GM18867 (cell line): ENCODE measurements around the gene PTCH1.

ENCODE experiments used
- ATAC-seq: cut with Tn5 transposase; IDR thresholded peaks from one replicate; pipeline ENCODE4 v1.9.1; 2021; ENCODE audit warnings: mild to moderate bottlenecking, moderate library complexity; ENCODE audit not compliant: unreplicated experiment

PTCH1 gene

DNA sequence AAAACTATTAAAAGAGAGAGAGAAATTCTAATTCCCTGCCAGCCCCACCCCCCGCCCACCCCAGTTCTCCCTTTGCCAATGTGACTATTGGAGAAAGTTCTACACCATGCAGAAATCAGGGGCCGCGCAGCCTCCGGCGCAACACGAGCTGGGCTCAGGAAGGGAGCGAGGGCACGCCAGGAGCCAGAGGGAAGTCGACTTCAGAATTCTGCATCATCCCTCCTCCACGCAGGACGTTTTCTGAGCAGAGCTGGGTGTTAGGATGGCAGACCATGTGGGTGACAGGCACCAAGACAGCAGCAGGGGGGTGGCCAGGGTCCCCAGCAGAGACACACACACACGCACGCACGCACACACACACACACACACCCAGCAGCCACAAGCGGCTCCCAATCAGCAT lies 72.6 kb downstream of the PTCH1 start:
- no peak for ATAC-seq

DNA sequence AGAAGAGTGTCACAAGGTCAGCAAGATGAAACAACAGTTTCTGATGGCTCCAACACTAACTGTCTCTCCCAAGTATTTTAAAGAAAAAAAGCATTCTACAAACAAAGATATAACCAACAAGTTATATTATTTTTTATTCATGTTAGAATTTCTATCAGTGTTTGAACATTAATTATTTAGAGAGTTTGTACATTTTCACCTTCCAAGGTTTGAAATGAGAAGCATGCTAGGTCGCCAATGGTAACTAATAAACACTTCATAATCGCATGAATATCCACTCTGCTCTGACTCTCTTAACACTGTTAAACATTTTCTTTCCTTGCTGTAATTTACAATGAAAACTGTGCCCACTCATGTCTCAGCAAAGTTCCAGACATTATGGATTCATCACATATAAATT lies 73.5 kb downstream of the PTCH1 start:
- ATAC-seq: no peak

DNA sequence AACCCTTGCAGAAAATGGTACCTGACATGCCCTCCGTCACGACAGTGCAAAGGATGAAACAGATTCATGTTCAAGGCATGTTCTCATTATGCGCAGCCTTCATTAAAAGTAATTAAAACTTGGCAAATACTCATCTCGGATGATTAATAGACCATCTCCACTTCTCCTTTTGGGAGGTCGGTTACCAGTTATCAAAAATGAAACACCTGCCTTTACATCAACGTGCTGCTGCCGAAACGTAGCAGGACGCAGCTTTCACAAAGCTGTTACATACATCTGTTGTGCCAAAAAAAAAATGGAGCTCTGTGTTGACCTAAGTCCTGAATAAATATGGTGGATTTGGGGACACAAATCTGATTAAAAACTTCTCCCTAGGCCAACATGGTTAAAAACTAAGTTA lies 75.7 kb downstream of the PTCH1 start:
- no peak for ATAC-seq

DNA sequence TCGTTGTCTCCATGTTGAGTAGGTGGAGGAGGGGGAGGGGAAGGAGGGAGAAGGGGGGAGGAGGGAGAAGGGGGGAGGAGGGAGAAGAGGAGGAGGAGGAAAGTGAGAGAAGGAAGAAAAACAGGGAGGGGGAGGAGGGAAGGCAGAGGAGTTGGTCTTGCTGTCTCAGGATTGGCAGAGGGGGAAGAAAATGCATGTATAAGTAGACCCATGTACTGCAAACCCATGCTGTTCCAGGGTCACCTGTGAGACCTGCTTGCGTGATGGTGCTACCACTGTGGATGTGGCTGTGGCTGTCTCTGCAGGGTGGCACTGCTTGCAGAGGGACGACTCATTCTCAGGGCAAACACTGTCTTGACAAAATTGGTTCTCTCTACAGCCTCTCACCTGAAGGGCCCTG lies 76.3 kb downstream of the PTCH1 start:
- no peak for ATAC-seq

DNA sequence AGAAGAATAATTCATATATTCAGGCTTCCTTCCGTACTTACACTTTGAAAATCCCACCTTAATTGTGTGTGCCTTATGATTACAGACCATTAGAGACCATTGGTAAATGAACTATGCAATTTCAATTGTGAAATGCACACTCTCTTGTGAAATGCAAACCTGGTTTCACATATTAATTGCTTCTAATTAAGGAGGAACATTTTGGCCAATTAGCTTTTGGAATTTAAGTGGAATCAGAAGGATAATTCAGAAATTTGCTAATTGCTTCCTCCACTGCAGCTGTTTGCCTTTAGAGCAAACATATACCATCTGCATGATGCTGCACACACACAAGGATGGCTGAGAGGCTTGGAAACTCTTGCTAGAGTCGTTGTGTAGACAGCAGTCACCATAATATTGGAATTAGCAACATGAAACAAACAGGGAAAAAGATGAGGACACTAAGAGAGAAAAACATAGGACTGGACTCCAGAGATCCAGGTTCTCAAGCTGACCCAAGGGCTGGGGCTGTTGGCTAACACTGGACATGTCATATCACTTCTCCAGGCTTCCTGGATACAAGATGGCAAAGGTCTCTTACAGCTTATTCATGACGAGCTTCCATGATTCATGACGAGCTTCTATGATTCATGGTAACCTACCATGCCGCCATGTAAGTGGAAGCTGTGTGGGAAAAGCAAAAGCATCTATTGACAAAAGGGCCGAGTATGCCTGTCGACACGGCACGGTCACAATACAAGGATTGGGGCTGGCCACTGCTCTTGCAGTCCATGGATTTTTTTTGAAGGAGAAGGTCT lies 78.0 kb downstream of the PTCH1 start:
- ATAC-seq: no peak

DNA sequence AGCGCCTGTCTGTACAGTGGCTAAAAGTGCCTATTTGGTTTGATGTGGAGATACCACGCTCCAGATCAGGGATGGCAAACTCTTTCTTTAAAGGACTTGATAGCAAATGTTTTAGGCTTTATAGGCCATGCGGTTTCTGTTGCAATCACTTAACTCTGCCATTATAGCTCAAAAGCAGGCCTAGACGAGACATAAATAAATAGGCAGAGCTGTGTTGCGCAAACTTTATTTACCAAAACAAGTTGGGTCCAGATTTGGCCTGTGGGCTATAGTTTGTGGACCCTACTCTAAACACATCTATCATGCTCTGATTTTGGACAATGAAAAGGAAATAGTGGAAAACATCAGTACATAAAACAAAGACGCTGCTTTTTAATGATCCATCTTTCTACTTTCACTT lies 79.2 kb downstream of the PTCH1 start:
- no peak for ATAC-seq

DNA sequence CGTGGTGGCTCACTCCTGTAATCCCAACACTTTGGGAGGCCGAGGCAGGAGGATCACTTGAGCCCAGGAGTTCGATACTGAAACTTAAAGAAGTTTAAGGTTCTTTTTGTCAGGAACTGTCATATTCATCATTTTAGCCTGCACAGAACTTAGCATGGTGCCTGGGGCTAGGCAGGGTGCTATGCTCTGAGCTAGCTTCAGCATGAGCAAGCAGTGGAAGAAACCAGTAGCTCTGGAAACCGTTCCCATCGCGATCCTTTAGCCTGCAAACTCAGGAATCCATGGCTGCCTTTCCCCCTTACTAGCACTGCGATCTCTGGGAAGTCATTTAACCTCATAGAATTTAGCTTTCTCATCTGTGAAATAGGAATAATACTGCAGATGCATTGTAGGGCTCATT lies 80.4 kb downstream of the PTCH1 start:
- no peak for ATAC-seq

DNA sequence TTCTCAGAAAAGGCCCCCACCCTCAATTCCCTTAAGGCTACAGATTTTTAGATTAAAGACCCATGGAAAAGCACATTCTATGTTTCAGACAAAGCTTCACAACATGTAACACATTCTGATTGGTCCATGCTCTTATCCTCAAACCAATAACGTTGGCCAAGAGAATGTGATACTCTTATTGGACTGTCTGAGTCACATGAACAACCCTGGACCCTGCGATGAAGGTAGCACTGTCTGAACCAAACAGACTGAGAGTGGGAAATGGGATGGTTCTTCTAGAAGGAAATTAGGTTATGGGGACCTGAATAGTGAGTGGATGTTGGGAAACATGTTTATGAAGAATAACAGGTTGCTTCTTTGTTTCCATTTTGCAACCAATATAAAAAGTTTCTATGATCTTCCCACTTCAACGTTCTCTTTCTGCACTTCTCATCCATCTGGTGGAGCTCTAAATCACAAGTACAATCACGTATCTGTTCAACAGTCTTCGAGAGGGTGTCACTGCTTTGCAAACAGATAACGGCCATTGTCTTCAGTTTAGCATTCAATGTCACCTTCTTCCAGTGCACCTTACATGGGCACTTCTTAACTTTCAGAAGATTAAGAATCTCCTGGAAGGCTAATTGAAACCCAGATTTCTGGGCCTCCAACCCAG lies 81.6 kb downstream of the PTCH1 start:
- no peak for ATAC-seq

DNA sequence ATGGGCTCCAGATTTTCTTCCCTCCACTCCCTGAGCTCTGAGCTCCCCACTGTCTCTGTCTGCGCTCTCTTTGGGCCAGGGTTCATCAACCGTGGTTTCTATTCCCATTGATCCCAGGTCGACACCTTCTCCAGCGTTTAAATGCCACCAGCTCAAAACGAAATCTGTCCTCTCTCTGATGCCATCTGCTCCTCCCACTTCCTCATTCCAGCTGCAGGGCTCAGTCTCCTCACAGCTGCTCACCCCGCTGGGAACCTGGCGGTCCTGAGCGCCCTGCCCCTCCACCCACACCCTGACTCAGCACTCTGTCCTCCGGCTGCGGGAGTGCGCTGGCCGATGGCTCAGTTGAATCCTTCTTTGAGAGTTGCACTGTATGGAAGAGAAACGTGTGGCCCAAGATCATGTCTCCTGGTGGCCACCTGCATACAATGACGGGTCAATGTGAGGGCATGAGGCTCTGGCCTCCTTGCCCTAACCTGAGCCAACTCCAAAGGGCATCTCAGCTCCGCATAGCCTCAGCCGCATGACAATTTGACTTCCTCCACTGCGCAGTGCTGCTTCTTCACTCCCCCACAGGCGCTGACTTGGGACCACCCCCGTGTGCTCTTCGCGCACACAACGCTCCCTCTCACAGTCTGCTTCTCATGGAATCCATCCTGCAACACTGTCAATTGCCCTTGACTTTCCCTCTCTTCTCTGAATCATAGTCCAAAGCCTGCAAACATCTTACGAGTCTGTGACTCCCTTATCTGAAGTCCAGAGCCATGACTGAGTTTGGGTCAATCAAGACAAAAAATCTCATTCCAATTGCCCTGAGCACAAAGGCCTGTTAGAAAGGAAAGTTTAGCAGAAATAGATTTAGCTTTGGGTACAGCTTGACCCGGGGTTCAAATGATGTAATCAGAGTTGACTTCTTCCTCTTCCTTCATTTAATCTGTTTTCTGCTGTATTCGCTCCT lies 82.4 kb downstream of the PTCH1 start:
- ATAC-seq: no peak

DNA sequence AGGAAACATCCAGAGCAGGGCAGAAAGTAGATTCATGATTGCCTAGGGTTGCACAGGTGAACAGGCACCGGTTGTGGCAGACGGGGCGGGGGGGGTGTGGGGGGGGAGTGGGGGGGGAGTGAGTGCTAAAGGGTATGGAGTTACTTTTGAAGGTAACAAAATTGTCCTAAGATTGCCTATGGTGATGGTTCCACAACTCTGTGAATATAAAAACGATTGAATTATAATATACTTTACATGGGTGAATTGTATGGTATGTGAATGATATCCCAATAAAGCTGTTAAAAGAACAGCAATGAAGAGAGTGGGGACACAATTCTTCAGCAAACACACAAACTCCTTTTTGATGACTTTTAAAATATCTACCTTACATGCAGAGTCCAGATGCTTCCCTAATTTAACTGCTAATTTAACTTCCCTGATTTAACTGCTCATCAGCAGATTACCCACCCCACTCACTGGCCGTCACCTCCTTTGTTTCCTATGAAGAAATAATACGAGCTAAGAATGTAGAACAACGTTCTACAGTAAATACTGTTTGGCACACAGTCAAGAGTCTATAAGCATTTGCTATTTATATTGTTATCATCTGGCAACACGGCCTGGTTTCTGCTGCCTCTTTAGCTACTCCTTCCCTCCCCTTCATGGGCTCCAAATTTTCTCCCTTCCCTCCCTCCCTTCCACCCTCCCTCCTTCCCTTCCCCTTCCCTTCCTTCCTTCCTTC lies 83.5 kb downstream of the PTCH1 start:
- ATAC-seq: no peak

DNA sequence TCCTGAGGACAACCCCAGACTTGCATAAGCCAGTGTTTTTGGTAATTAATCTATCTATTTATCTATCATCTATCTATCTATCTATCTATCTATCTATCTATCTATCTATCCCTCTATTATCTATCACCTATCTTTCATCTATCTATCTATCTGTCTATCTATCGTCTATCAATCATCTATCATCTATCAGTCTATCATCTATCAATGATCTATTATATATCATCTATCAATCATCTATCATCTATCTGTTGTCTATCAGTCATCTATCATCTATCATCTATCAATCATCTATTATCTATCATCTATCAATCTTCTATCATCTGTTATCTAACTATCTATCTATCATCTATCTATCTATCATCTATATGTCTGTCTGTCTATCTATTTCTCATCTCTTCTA lies 85.5 kb downstream of the PTCH1 start:
- no peak for ATAC-seq

DNA sequence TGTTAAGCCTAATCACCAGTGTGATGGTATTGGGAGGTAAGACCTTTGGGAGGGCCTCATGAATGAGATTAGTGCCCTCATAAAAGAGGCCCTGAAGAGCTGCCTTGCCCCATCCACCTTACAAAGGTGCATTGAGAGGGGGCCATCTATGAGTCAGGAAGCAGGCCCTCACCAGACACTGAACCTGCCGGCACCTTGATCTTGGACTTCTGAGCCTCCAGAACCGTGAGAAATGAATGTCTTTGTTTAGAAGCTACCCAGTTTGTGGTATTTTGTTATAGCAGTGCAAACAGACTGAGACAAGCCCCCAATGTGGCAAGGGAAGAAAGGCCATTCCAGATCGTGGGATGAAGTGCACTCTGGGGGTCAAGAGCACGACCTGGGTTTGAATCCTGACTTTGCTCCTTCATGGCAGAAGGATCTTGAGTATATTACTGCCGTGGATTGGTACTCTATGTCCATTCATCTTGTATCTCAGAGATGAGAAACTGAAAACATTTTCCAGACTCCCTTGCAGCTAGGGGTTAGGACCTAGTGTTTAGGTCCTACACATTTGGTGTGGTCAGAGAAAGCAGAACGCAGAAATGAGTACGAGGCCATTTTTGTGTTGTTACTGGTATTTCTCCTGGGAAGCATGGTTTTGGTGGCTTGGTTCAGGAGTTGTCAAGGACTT lies 86.7 kb downstream of the PTCH1 start:
- no peak for ATAC-seq

DNA sequence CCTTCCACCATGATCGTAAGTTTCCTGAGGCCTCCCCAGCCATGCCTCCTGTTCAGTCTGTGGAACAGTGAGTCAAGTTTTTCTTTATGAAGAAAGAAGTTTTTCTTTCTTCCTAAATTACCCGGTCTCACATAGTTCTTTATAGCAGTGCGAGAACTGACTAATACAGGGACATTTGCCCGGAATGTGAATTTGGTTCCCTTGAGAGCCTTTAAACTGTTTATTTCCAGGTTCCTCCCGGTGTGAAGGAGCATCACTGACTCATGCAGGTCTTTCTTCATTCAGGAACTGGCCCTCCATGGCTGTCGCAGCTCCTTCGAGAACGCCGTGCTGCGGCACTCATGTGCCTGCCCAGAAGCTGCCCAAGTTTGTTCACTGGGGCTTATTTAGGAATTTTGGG lies 87.7 kb downstream of the PTCH1 start:
- no peak for ATAC-seq

DNA sequence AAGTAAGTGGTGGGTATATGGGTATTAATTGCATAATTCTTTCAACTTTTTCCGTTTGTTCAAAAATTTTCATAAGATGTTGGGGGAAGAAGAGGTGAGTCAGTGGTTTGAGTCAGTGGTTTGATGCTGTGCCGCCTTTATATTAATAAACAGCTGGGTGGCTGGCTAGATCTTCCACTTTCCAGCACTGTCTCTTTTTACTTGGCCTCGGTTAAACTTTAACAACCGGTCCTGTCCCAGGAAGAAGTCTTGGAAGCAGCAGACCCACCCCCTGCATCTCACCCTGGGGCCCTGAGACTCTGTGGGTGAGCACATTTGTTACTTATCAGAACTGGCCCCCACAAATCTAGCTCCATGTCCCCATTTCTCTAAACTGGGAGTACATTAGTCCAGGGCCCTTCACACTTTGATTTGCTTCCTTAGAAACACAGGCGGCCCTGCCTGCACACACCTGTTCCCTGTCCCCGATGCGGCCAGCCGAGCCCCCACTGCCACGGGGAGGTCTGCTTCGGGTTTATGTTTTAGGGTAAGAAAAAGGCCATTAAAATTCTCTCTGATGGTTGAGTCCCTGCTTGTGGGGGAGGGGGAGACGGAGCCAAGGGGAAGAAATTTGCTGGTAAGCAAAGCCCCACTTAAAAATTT lies 90.7 kb downstream of the PTCH1 start:
- ATAC-seq: no peak

DNA sequence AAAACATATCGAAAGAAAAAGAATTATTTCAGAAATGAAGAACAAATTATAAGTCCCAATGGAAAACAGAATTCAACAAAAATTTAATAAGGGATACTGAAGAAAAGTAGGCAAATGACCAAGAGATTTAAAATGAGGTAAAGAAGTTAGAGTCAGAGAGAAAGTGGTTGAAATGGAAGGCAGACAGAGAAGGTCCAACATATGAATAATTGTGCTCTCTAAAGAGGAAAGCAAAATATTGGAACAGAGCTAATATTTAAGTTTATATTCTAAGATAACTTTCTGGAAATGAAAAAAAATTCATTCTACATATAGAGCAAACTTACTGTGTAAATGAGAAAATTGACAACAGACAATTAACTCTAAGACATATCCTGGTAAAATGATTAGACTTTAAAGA lies 94.1 kb downstream of the PTCH1 start:
- no peak for ATAC-seq

DNA sequence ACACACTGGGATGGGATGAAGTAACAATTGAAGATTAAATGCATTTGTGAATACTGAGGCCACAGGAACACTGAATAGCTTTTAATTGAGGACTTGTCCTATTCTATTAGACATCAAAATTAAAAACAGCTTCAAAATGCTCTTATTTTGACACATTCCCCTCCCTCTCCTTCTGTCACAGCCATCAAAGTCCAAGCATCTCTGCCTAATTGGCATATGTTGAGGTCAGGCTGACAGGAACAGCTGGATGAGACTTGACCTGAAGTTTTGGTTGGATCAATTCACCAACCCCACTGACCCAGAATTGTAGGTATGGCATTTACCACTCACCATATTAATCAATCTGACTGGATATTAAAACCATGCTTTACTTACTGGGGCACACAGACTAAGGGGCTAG lies 96.3 kb downstream of the PTCH1 start:
- ATAC-seq: no peak

DNA sequence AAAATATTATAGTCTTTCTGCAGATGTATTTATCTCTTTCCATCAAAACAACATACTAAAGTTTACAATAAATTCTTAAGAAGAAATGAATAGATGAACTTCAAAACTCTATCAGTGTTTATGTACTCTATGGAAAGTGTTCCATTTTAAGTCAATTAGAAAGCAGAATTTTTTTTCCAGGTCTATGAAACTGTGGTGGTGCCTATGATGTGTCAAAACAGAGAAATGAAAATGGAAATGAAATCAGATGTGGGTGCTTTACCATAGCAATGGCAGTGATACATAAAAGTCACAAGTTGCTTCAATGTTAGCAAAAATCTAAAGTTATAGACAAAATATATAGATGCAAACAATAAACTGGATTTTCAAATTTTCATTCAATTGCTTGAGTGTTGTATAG lies 97.3 kb downstream of the PTCH1 start:
- ATAC-seq: no peak

DNA sequence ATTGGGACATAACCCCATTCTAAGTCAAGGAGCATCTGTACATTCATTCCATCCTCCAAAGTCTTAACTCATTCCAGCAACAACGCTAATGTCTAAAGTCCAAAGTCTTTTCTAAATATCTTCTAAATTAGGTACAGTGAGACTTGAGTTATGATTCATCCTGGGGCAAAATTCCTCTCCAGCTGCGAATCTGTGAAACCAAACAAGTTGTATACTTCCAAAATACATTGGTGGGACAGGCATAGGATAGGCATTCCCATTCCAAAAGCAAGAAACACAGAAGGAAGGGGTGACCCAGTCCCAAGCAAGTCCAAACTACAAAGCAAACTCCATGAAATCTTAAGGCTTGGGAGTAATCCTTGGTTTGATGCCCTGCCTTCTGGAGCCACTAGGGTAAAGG lies 101.6 kb downstream of the PTCH1 start:
- no peak for ATAC-seq

DNA sequence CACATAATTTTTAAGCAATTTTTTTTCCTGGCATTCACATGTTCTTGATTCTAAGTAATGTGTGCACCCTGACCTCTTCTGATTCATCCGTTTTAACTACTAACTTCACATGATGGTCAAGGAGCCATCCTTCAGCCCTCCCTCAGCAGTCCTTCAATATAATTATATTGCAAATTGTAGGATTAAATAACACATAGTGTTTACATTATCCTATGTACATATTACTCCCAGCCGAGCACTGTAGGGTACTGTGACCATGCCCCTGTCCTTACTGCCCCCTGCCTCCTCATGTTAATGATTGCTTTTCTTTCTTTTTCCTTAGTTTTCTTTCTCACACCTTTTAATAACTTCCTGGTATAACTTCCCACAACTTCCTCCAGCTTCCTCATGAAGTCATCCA lies 103.0 kb downstream of the PTCH1 start:
- ATAC-seq: no peak
